HepG2 (cell line): ENCODE measurements around the gene DAPK1. TPM values are rescaled to one million over a fixed set of nuclear protein-coding genes. Genes with fewer than 3 reads are reported as not detected.

ENCODE experiments used
- ATAC-seq: fragments of 200-7000 bp; cut with Tn5 transposase; 3 replicates; pipeline ENCODE4 v1.9.1; 2020; ENCODE audit warnings: mild to moderate bottlenecking, moderate library complexity
- BruUV-seq: library from RNA; stranded (reverse); fragments of 400-500 nt; replicated peaks from 2 replicates; lab custom pipeline; 2021; lab: Mats Ljungman, UMichigan
- CTCF ChIA-PET: fragments of 300-600 bp; formaldehyde crosslinking; extraction: SDS; loops from one replicate; lab custom pipeline; 2021; ENCODE audit warnings: low total read pairs, inconsistent platforms, low intra/inter-chr PET ratio; lab: Yijun Ruan, JAX
- POLR2A ChIA-PET: fragments of 350-600 bp; sonication (Branson Sonifier 250); formaldehyde crosslinking; loops from one replicate; lab custom pipeline; 2020; ENCODE audit warnings: antibody characterized with exemption, inconsistent platforms; lab: Yijun Ruan, JAX
- DNase-seq: peaks from one replicate; pipeline ENCODE4 v3.0.0-alpha.2; 2015; ENCODE audit warnings: low spot score
- FAIRE-seq: peaks from 3 replicates; lab custom pipeline; 2011; peaks lifted over from hg19 to GRCh38; lab: Jason Lieb, UNC
- H2AFZ ChIP-seq: one replicate; pipeline ENCODE4 v1.6.1; 2011; ENCODE audit warnings: low read length, inconsistent platforms
- H3K27ac ChIP-seq: fragments of 300-600 bp; 3 replicates; pipeline ENCODE4 v1.8.0; 2011; ENCODE audit warnings: mixed run types, mild to moderate bottlenecking, mixed read lengths, low read length, inconsistent platforms; ENCODE audit not compliant: insufficient read depth; ENCODE audit errors: extremely low read length
- H3K27me3 ChIP-seq, 2 experiments: fragments of 200-600 bp in 1 of 2; 2 replicates in 1 of 2; 3 replicates in 1 of 2; pipeline versions ENCODE4 v1.6.0 to v1.8.0; 2011; ENCODE audit warnings: low read length in 2 of 2, mild to moderate bottlenecking in 2 of 2, moderate library complexity in 2 of 2, inconsistent platforms in 1 of 2; ENCODE audit not compliant: insufficient read depth in 2 of 2, control insufficient read depth in 1 of 2
- H3K36me3 ChIP-seq, 2 experiments: fragments of 200-600 bp in 1 of 2; replicated peaks in 1 of 2; 2 replicates in 1 of 2; 3 replicates in 1 of 2; pipeline versions ENCODE4 v1.5.1 to v1.8.0; 2011; ENCODE audit warnings: low read length in 2 of 2, inconsistent platforms in 1 of 2; ENCODE audit not compliant: insufficient read depth in 2 of 2, control insufficient read depth in 1 of 2
- H3K4me1 ChIP-seq: 2 replicates; pipeline ENCODE4 v1.5.1; 2012; ENCODE audit warnings: low read length, inconsistent platforms; ENCODE audit not compliant: insufficient read depth
- H3K4me2 ChIP-seq: 2 replicates; pipeline ENCODE4 v1.6.0; 2011; ENCODE audit warnings: low read depth, low read length, inconsistent platforms
- H3K4me3 ChIP-seq, 3 experiments: fragments of 200-600 bp in 1 of 3; sonication (generic), shearing (Covaris generic) in 1 of 3; replicated peaks in 1 of 3; 2 replicates each; pipeline ENCODE4 v1.5.1; 2011 to 2016; ENCODE audit warnings: low read length in 3 of 3, inconsistent platforms in 2 of 3, low read depth in 2 of 3, mild to moderate bottlenecking in 2 of 3, control low read depth in 1 of 3, mixed read lengths in 1 of 3; ENCODE audit not compliant: insufficient read depth in 1 of 3
- H3K79me2 ChIP-seq: one replicate; pipeline ENCODE4 v1.6.1; 2011; ENCODE audit warnings: low read length, inconsistent platforms; ENCODE audit not compliant: insufficient read depth
- H3K9ac ChIP-seq: 2 replicates; pipeline ENCODE4 v1.6.0; 2011; ENCODE audit warnings: mild to moderate bottlenecking, low read depth, low read length, inconsistent platforms; ENCODE audit not compliant: insufficient read depth
- H3K9me3 ChIP-seq: 2 replicates; pipeline ENCODE4 v1.5.1; 2012; ENCODE audit warnings: mild to moderate bottlenecking, low read length
- H4K20me1 ChIP-seq: 2 replicates; pipeline ENCODE4 v1.6.0; 2011; ENCODE audit warnings: inconsistent platforms, mild to moderate bottlenecking, low read length, moderate library complexity; ENCODE audit not compliant: insufficient read depth
- CREM ChIP-seq, 2 experiments: sonication (generic) in 1 of 2; formaldehyde crosslinking in 1 of 2; IDR thresholded peaks; 2 replicates each; pipeline versions ENCODE4 v1.4.0 to v1.6.1; 2016 to 2020; ENCODE audit warnings: antibody characterized with exemption in 1 of 2, mild to moderate bottlenecking in 1 of 2, missing genetic modification reagents in 1 of 2
- DZIP1 ChIP-seq: sonication (generic); formaldehyde crosslinking; IDR thresholded peaks from 2 replicates; pipeline ENCODE4 v1.5.0; 2020; ENCODE audit warnings: mild to moderate bottlenecking, missing genetic modification reagents
- ONECUT2 ChIP-seq: sonication (generic); formaldehyde crosslinking; IDR thresholded peaks from 2 replicates; pipeline ENCODE4 v1.4.0; 2020; ENCODE audit warnings: missing genetic modification reagents
- ZBTB33 ChIP-seq: sonication (generic); formaldehyde crosslinking; IDR thresholded peaks from 2 replicates; pipeline ENCODE4 v1.4.0; 2020; ENCODE audit warnings: missing genetic modification reagents
- ZNF101 ChIP-seq: sonication (generic); formaldehyde crosslinking; IDR thresholded peaks from 2 replicates; pipeline ENCODE4 v1.4.0; 2020; ENCODE audit warnings: mild to moderate bottlenecking, low read depth, missing genetic modification reagents, borderline replicate concordance
- ZNF263 ChIP-seq: sonication (generic); formaldehyde crosslinking; IDR thresholded peaks from 2 replicates; pipeline ENCODE4 v1.4.0; 2020; ENCODE audit warnings: missing genetic modification reagents
- ZNF740 ChIP-seq: sonication (generic); formaldehyde crosslinking; IDR thresholded peaks from 2 replicates; pipeline ENCODE4 v1.4.0; 2020; ENCODE audit warnings: missing genetic modification reagents
- WGBS: methylation state at CpG from one replicate; pipeline ENCODE4 v1.1.6; 2017; ENCODE audit warnings: low lambda C conversion rate; 5-methylcytosine and 5-hydroxymethylcytosine counted together
- in situ Hi-C: cut with HindIII; loops from 2 replicates; pipeline ENCODE4 v1.10.0; 2017; ENCODE audit warnings: low pct_unique_long_range_greater_than_20kb; ENCODE audit not compliant: extremely low pct_ligation_motif_present
- intact Hi-C: fragments of 100-400 bp; cut with micrococcal nuclease; formaldehyde crosslinking; loops from one replicate; pipeline ENCODE4 v1.10.0; 2022; ENCODE audit not compliant: unreplicated experiment
- polyA plus RNA-seq, 8 experiments: library from polyadenylated mRNA; depleted of rRNA in 3 of 8; stranded (reverse) in 7 of 8; unstranded in 1 of 8; fragments of >200 nt; fragmentation: Illumina TruSeq in 4 of 8; extraction: Trizol in 4 of 8; gene quantifications; 2 replicates each; pipeline versions ENCODE4 v1.2.1 to v1.2.3, GENCODE V29; 2011 to 2016; ENCODE audit warnings: low read depth in 4 of 8, missing spikeins in 1 of 8, mixed read lengths in 1 of 8; ENCODE audit not compliant: insufficient read depth in 1 of 8
- total RNA-seq, 5 experiments: library from RNA; depleted of rRNA; stranded (reverse); fragments of >200 nt; fragmentation: Illumina TruSeq; extraction: Trizol; gene quantifications; 2 replicates each; pipeline ENCODE4 v1.2.3, GENCODE V29; 2016; ENCODE audit warnings: low read depth in 1 of 5

DAPK1 gene
- total and polyA plus RNA-seq, 2 of the 13 experiments (the other 11 are each of a cell fraction or from before 2014, with no cell fraction given) = 35.7 to 35.9 TPM

- no peaks in the 10 kb centered on the region for H3K9me3 ChIP-seq
- ATAC-seq = no peak
- 96% methylated on average over 8 of the region's 8 CpGs for WGBS
- ChIA-PET CTCF (no interaction called here), POLR2A (interaction anchor here (1.0 kb wide), 1 partner anchor 43 kb away, joined by 4 read pairs; no protein-coding TSS in a partner anchor)
- intact Hi-C loops (no loop called here), in situ Hi-C loops (loop anchor here (25.0 kb wide), 1 partner anchor 1244 kb away; no protein-coding TSS in a partner anchor)
- peaks cover 14 to 31% of the 10 kb centered on the region in 2 experiments; a peak in 4 of 5 replicates for H3K36me3 ChIP-seq
- H3K9ac ChIP-seq = no peak overlapping the region
- no peaks in the 10 kb centered on the region for H3K79me2 ChIP-seq
- no peaks in the 10 kb centered on the region for H3K27me3 ChIP-seq
- no peak overlapping the region for H2AFZ ChIP-seq
- TF ChIP-seq CREM (IDR thresholded peaks at IDR 0.05) (no peak), CREM (CRISPR knock-in tag; IDR thresholded peaks at IDR 0.05) (no peak), ZNF740 (CRISPR knock-in tag) (no peak), ZBTB33 (peak; percentile 93)
- DNase-seq = no peak
- FAIRE-seq = no peak
- H3K4me3 ChIP-seq = no peak overlapping the region
- BruUV-seq = no TSS peak
- no peak overlapping the region for H3K4me2 ChIP-seq
- H3K4me1 ChIP-seq = peaks cover 9% of the 10 kb centered on the region; the same call in 1 of the 2 replicates
- H3K27ac ChIP-seq = no peak overlapping the region
- H4K20me1 ChIP-seq = no peaks in the 10 kb centered on the region
Observed at GRCh38 chr9:87656485-87656884, 158.8 kb downstream of the DAPK1 start.

GRCh38 chr9:87657190-87657589 lies 159.5 kb downstream of the DAPK1 start:
- Histone ChIP-seq H3K9me3 (no peaks in the 10 kb centered on the region), H3K4me1 (peaks cover 9% of the 10 kb centered on the region; the same call in 1 of the 2 replicates)
- in situ Hi-C loops = loop anchor here (25.0 kb wide), 1 partner anchor 1245 kb away; no protein-coding TSS in a partner anchor
- 91% methylated on average over 6 of the region's 6 CpGs for WGBS
- TF ChIP-seq ONECUT2 (CRISPR knock-in tag) (no peak), ZNF263 (0 out of 2 replicates have a peak, but pooled peaks have one; percentile 28), DZIP1 (no peak), ZNF101 (CRISPR knock-in tag) (no peak)
- TF ChIP-seq, all 625 proteins: peak for 1
- DNase-seq (no peak), FAIRE-seq (no peak), ATAC-seq (no peak)
- Histone ChIP-seq H3K27me3 (no peaks in the 10 kb centered on the region), H4K20me1 (no peaks in the 10 kb centered on the region), H3K79me2 (no peaks in the 10 kb centered on the region), H3K27ac (no peak overlapping the region), H3K9ac (no peak overlapping the region), H3K36me3 (peaks cover 14 to 29% of the 10 kb centered on the region in 2 experiments; a peak in 4 of 5 replicates), H2AFZ (no peak overlapping the region), H3K4me2 (no peak overlapping the region), H3K4me3 (no peak overlapping the region)
- BruUV-seq = no TSS peak
- CTCF ChIA-PET = no interaction called here
- intact Hi-C loops = no loop called here
- POLR2A ChIA-PET = interaction anchor here (1.0 kb wide), 1 partner anchor 44 kb away, joined by 4 read pairs; no protein-coding TSS in a partner anchor
